Measurements from ENCODE around the gene TMEM163.
A peak's percentile ranks its signal among the peaks of the same experiment; 100 is the strongest.

Gene TMEM163

DNA sequence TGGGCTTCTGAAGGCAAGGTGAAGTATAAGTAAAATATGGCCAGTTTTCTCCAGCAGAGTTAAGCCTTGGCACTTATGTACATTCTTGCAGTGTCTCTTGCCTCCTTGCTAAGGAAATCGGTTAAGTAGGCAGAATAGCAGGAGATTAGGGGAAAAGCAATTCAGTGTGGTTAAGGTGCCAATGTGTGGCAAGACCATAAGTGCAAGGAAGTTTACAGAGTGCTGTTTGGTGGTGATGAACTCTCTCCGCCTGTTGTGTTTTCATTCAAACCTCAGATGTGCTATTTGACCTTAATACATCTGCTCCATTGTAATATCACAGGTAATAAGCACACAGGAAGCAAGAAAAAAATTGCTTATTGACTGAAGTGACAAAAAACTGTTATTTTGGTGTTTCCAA, 308.8 kb downstream of the TMEM163 start:
- DNase-seq (ENCODE audit: low spot score), result peak; percentile 10

DNA sequence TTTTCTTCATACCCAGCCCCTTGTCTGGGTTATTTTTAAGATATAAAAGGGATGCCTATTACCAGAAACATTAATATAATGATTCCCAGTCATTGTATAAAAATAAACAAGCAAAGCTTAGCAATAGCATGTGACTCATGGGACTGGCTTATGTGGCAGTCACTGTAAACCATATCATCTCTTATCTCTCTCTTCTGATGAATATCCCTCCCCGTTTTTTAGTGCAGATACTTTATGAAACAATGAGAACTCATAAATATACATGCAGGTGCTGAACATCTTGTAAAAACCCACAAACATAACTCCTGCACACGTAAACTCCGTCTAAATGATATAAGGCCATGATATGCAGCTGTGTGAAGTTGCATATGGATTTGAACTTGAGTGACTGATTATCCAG, 310.0 kb downstream of the TMEM163 start:
- peak; percentile 9 for DNase-seq (ENCODE audit: low spot score)

DNA sequence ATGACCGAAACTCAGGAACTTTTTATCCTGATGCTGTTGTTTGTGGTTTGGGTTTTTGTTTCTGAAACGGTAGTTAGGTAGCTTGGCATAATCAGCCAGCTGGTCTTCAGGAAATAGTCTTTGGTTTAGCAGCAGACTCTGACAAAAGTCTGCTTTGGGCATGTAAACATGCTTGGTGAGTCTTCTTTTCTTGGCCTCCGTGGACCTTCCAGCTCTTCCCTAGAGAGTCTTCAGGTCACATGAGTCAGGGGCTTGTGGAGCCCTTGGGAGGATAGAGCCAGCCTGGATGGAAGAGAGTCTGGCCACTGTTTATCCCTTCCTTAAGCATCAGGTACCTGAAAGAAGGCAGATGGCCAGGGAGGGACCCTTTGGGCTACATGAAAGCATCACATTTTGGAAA, 310.4 kb downstream of the TMEM163 start:
- no peak for DNase-seq (ENCODE audit: low spot score)

DNA sequence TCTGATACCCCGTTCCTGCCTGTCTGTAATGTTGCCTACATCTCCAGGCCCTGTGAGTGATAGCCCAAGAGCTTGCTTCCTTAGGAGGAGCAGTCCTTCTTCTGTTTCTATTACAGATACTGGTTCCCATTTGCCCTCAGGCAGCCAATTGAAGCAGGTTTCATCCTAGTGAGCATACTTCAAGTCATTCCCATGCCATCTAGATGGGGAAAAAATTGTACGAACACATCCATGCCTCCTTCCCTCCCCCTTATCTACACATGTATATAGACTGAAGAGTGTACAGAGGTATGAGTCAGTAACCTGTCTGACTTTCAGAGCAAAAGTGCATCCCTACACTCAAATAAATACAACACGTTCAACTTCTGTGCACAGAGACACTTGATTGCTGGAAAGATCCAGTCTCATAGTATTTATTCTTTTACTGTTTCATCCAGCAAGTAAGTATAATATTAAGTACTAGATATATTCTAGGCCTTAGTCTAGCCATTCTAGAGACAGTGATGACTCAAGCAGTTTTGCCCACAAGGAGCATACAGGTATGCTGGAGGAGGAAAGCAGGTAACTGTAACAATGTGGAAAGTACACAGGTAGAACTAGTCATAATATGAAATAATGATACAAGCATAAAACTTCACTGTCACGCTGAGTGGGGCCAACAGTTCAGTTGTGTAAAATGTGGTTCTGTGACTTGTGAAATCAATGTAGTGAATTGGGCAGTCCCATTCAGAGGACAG, 311.5 kb downstream of the TMEM163 start:
- no peak for DNase-seq (ENCODE audit: low spot score)

DNA sequence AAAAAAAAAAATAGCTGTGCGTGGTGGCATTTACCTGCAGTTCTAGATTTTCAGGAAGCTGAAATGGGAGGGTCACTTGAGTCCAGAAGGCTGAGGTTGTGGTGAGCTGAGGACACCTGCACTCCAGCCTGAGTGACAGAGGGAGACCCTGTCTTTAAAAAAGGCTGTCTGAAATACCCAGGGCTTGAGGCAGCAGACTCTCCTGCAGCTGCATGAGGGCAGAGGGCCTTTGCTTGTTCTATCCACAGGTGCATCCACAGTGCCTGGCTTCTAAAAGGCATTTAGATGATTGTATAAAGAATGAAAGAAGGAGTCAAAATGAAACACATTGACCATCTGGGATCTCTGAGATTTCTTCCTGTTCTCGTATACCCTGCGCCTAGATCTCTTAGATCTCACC, 312.1 kb downstream of the TMEM163 start:
- DNase-seq (ENCODE audit: low spot score), result no peak

DNA sequence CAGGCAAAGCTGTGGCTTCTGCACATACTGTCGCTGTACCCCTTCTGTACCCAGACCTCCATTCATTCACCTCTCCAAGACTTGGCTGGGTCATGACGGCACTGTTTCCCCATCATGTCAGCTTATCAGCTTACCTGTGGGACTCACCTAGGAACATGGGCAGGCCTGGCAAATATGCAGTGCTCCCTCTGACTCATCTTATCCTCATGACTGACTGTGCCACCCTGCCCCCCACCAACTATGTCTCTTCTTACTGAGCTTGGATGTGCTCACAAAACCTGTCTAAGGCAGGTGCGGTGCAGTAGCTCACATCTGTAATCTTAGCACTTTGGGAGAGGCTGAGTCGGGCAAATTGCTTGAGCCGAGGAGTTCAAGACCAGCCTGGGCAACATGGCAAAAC, 312.5 kb downstream of the TMEM163 start:
- no peak for DNase-seq (ENCODE audit: low spot score)
